IMR-90 (cell line): ENCODE measurements around the gene SIK3. TPM values are rescaled to one million over a fixed set of nuclear protein-coding genes. Genes with fewer than 3 reads are reported as not detected.

Source experiments
- ATAC-seq: fragments of 200-7000 bp; cut with Tn5 transposase; 2 replicates; pipeline ENCODE4 v1.9.1; 2020; ENCODE audit warnings: low read depth, mild to moderate bottlenecking, moderate library complexity
- BruUV-seq: library from RNA; stranded (reverse); fragments of 400-500 nt; replicated peaks from 2 replicates; lab custom pipeline; 2021; lab: Mats Ljungman, UMichigan
- CTCF ChIA-PET: fragments of 300-600 bp; formaldehyde crosslinking; extraction: SDS; loops from one replicate; lab custom pipeline; 2021; ENCODE audit warnings: antibody characterized with exemption; lab: Yijun Ruan, JAX
- POLR2A ChIA-PET: fragments of 300-600 bp; sonication (Branson Sonifier 250); formaldehyde crosslinking; loops from one replicate; lab custom pipeline; 2022; ENCODE audit warnings: antibody characterized with exemption; ENCODE audit not compliant: unreplicated experiment; lab: Charles Lee
- DNase-seq: peaks from one replicate; pipeline ENCODE4 v3.0.0; 2013
- H2AFZ ChIP-seq: replicated peaks from 2 replicates; pipeline ENCODE3; 2013; ENCODE audit warnings: low read length, mild to moderate bottlenecking; ENCODE audit not compliant: poor library complexity
- H2AK5ac ChIP-seq: 2 replicates; pipeline ENCODE4 v1.6.1; 2013; ENCODE audit warnings: low read depth, low read length, inconsistent platforms
- H2AK9ac ChIP-seq: replicated peaks from 2 replicates; pipeline ENCODE3; 2013; ENCODE audit warnings: mild to moderate bottlenecking, low read depth, low read length, moderate library complexity; ENCODE audit not compliant: poor library complexity
- H2BK120ac ChIP-seq: 2 replicates; pipeline ENCODE4 v1.6.1; 2013; ENCODE audit warnings: low read depth, low read length, inconsistent platforms
- H2BK15ac ChIP-seq: 3 replicates; pipeline ENCODE4 v1.6.1; 2013; ENCODE audit warnings: low read depth, low read length, inconsistent platforms
- H2BK20ac ChIP-seq: 2 replicates; pipeline ENCODE4 v1.6.1; 2013; ENCODE audit warnings: low read depth, mild to moderate bottlenecking, inconsistent platforms, low read length, moderate library complexity
- H2BK5ac ChIP-seq: 2 replicates; pipeline ENCODE4 v1.6.1; 2013; ENCODE audit warnings: mild to moderate bottlenecking, low read depth, low read length, inconsistent platforms; ENCODE audit not compliant: poor library complexity, severe bottlenecking
- H3K14ac ChIP-seq: replicated peaks from 2 replicates; pipeline ENCODE4 v1.6.1; 2013; ENCODE audit warnings: low read depth, low read length, inconsistent platforms
- H3K18ac ChIP-seq: 2 replicates; pipeline ENCODE4 v1.6.1; 2013; ENCODE audit warnings: low read depth, low read length, control low read depth
- H3K23ac ChIP-seq: 2 replicates; pipeline ENCODE4 v1.6.1; 2013; ENCODE audit warnings: low read depth, low read length, inconsistent platforms
- H3K27ac ChIP-seq: 2 replicates; pipeline ENCODE4 v1.5.1; 2013; ENCODE audit warnings: mild to moderate bottlenecking, control low read depth, low read length; ENCODE audit not compliant: insufficient read depth
- H3K27me3 ChIP-seq: 2 replicates; pipeline ENCODE4 v1.6.1; 2013; ENCODE audit warnings: low read length; ENCODE audit not compliant: control insufficient read depth, insufficient read depth
- H3K36me3 ChIP-seq: 2 replicates; pipeline ENCODE4 v1.6.1; 2013; ENCODE audit warnings: low read length, mixed read lengths; ENCODE audit not compliant: control insufficient read depth, insufficient read depth
- H3K4ac ChIP-seq: 2 replicates; pipeline ENCODE4 v1.6.1; 2013; ENCODE audit warnings: low read depth, low read length, inconsistent platforms
- H3K4me1 ChIP-seq: 2 replicates; pipeline ENCODE4 v1.6.1; 2013; ENCODE audit warnings: low read length, mixed read lengths; ENCODE audit not compliant: control insufficient read depth, insufficient read depth
- H3K4me2 ChIP-seq: 2 replicates; pipeline ENCODE4 v1.6.1; 2013; ENCODE audit warnings: low read depth, mild to moderate bottlenecking, control low read depth, low read length, moderate library complexity
- H3K4me3 ChIP-seq: 2 replicates; pipeline ENCODE4 v1.5.1; 2013; ENCODE audit warnings: low read depth, mild to moderate bottlenecking, control low read depth, low read length, moderate library complexity; ENCODE audit not compliant: insufficient read depth
- H3K56ac ChIP-seq: 2 replicates; pipeline ENCODE4 v1.6.1; 2013; ENCODE audit warnings: low read length, inconsistent platforms; ENCODE audit not compliant: insufficient read depth; ENCODE audit errors: extremely low read depth
- H3K79me1 ChIP-seq, 2 experiments: 2 replicates each; pipeline ENCODE4 v1.6.1; 2013; ENCODE audit warnings: low read length in 2 of 2, inconsistent platforms in 1 of 2, low read depth in 1 of 2
- H3K9ac ChIP-seq: 2 replicates; pipeline ENCODE4 v1.6.1; 2013; ENCODE audit warnings: low read depth, low read length, control low read depth
- H3K9me1 ChIP-seq: 2 replicates; pipeline ENCODE4 v1.6.1; 2013; ENCODE audit warnings: low read length, inconsistent platforms; ENCODE audit not compliant: insufficient read depth
- H3K9me3 ChIP-seq: 2 replicates; pipeline ENCODE4 v1.6.1; 2013; ENCODE audit warnings: low read length; ENCODE audit not compliant: control insufficient read depth, insufficient read depth
- H4K20me1 ChIP-seq: 2 replicates; pipeline ENCODE4 v1.6.1; 2013; ENCODE audit warnings: low read length, inconsistent platforms; ENCODE audit not compliant: insufficient read depth
- H4K5ac ChIP-seq: 2 replicates; pipeline ENCODE4 v1.6.1; 2013; ENCODE audit warnings: mild to moderate bottlenecking, low read depth, low read length, control low read depth
- H4K8ac ChIP-seq, 2 experiments: 2 replicates each; pipeline ENCODE4 v1.6.1; 2013; ENCODE audit warnings: low read depth in 2 of 2, low read length in 2 of 2, control low read depth in 1 of 2, inconsistent platforms in 1 of 2
- H4K91ac ChIP-seq: 2 replicates; pipeline ENCODE4 v1.6.1; 2013; ENCODE audit warnings: low read depth, low read length, inconsistent platforms; ENCODE audit not compliant: insufficient read depth
- BHLHE40 ChIP-seq: fragments of 150-350 bp; IDR thresholded peaks from 2 replicates; pipeline ENCODE4 v1.6.1; 2016; ENCODE audit warnings: mild to moderate bottlenecking, low read depth, low read length
- CEBPB ChIP-seq: IDR thresholded peaks from 2 replicates; pipeline ENCODE4 v1.6.1; 2012; ENCODE audit warnings: low read depth, low read length, improper control_type of control experiment
- CTCF ChIP-seq: conservative IDR thresholded peaks from 2 replicates; pipeline ENCODE4 v1.5.1; 2012; ENCODE audit warnings: mild to moderate bottlenecking, low read depth, low read length, improper control_type of control experiment
- ELK1 ChIP-seq: fragments of 150-350 bp; IDR thresholded peaks from 2 replicates; pipeline ENCODE4 v1.6.1; 2016; ENCODE audit warnings: low read depth, mild to moderate bottlenecking, low read length, moderate library complexity, borderline replicate concordance
- MAZ ChIP-seq: IDR thresholded peaks from 2 replicates; pipeline ENCODE4 v1.6.1; 2012; ENCODE audit warnings: low read depth, mild to moderate bottlenecking, low read length, improper control_type of control experiment, moderate library complexity, borderline replicate concordance
- MXI1 ChIP-seq: IDR thresholded peaks from 2 replicates; pipeline ENCODE4 v1.6.1; 2012; ENCODE audit warnings: low read depth, mild to moderate bottlenecking, low read length, moderate library complexity, borderline replicate concordance
- NFE2L2 ChIP-seq: fragments of 150-350 bp; IDR thresholded peaks from 2 replicates; pipeline ENCODE4 v1.6.1; 2016; ENCODE audit warnings: low read depth, mild to moderate bottlenecking, low read length
- POLR2A ChIP-seq: IDR thresholded peaks from 2 replicates; pipeline ENCODE4 v1.6.1; 2012; ENCODE audit warnings: mild to moderate bottlenecking, low read depth, low read length
- RAD21 ChIP-seq: IDR thresholded peaks from 2 replicates; pipeline ENCODE4 v1.6.1; 2012; ENCODE audit warnings: low read length, improper control_type of control experiment
- RCOR1 ChIP-seq: IDR thresholded peaks from 2 replicates; pipeline ENCODE4 v1.6.1; 2012; ENCODE audit warnings: mild to moderate bottlenecking, low read length, improper control_type of control experiment; ENCODE audit not compliant: insufficient replicate concordance
- RFX5 ChIP-seq: IDR thresholded peaks from 2 replicates; pipeline ENCODE4 v1.8.0; 2012; ENCODE audit warnings: low read depth, mild to moderate bottlenecking, low read length, moderate library complexity
- SMC3 ChIP-seq: fragments of 150-350 bp; IDR thresholded peaks from 2 replicates; pipeline ENCODE4 v1.6.1; 2016; ENCODE audit warnings: low read depth, mild to moderate bottlenecking, antibody characterized with exemption, low read length, moderate library complexity
- WGBS, 2 experiments: methylation state at CpG; one replicate each; pipeline versions ENCODE4 v1.1.5 to v1.1.7; 2013; ENCODE audit warnings: missing lambda C conversion rate in 2 of 2; ENCODE audit not compliant: insufficient read length in 1 of 2; ENCODE audit errors: extremely low coverage in 2 of 2; 5-methylcytosine and 5-hydroxymethylcytosine counted together
- dilution Hi-C: fragments of 300-500 bp; cut with HindIII; formaldehyde crosslinking; loops from one replicate; pipeline ENCODE4 v1.14.3; 2018; ENCODE audit warnings: low sequenced_read_pairs; ENCODE audit not compliant: unreplicated experiment
- in situ Hi-C: fragments of 300-500 bp; cut with MboI; formaldehyde crosslinking; loops from 3 replicates; pipeline ENCODE4 v1.14.3; 2019; ENCODE audit warnings: low sequenced_read_pairs, inconsistent platforms, mixed read lengths
- intact Hi-C: fragments of 100-400 bp; cut with micrococcal nuclease; formaldehyde crosslinking; loops from 2 replicates; pipeline ENCODE4 v1.10.0; 2022
- polyA plus RNA-seq, 3 experiments: library from polyadenylated mRNA; depleted of rRNA; stranded (reverse); fragments of >200 nt; gene quantifications; 2 replicates each; pipeline ENCODE4 v1.2.3, GENCODE V29; 2012; ENCODE audit warnings: low replicate concordance in 1 of 3
- total RNA-seq: library from RNA; depleted of rRNA; stranded (reverse); fragments of >200 nt; gene quantifications from 2 replicates; pipeline ENCODE4 v1.2.3, GENCODE V29; 2012

SIK3 gene
- total and polyA plus RNA-seq, 2 of the 4 experiments (the other 2 are of a cell fraction) = 8.2 to 9.1 TPM

GRCh38 chr11:116930586-116930985 is 167.6 kb downstream of the SIK3 start:
- no peak overlapping the region for H3K14ac ChIP-seq
- no peak overlapping the region for H4K91ac ChIP-seq
- no peak overlapping the region for H2AK5ac ChIP-seq
- H2BK120ac ChIP-seq = no peak overlapping the region
- H4K20me1 ChIP-seq = peaks cover 3% of the 10 kb centered on the region; the same call in 1 of the 2 replicates
- intact Hi-C loops = no loop called here
- peak overlapping the region; percentile 60 for H3K4me2 ChIP-seq
- H3K79me1 ChIP-seq = peaks cover 3 to 17% of the 10 kb centered on the region in 2 experiments; a peak in 3 of 4 replicates
- H3K9ac ChIP-seq = no peak overlapping the region
- no peaks in the 10 kb centered on the region; the same call in 1 of the 2 replicates for H3K36me3 ChIP-seq
- dilution Hi-C loops = no loop called here
- no peaks in the 10 kb centered on the region for H3K27me3 ChIP-seq
- H3K9me3 ChIP-seq = no peaks in the 10 kb centered on the region
- TF ChIP-seq CEBPB (no peak), CTCF (no peak), NFE2L2 (no peak), MAZ (no peak), RCOR1 (no peak), POLR2A (no peak), ELK1 (no peak), RAD21 (no peak), RFX5 (no peak), SMC3 (no peak), BHLHE40 (no peak), MXI1 (no peak)
- CTCF ChIA-PET = interaction anchor here (0.5 to 1.1 kb wide), 3 partner anchors 13 to 95 kb away, joined by 3 read pairs; no protein-coding TSS in a partner anchor
- H3K9me1 ChIP-seq = no peaks in the 10 kb centered on the region; the same call in 1 of the 2 replicates
- ATAC-seq = peak; percentile 9; the same call in 1 of the 2 replicates
- H4K5ac ChIP-seq = no peak overlapping the region
- no peak overlapping the region for H2AFZ ChIP-seq
- no peak overlapping the region for H2BK15ac ChIP-seq
- H3K23ac ChIP-seq = no peak overlapping the region
- DNase-seq = no peak
- no peak overlapping the region for H3K4ac ChIP-seq
- POLR2A ChIA-PET = interaction anchor here (0.6 kb wide), 1 partner anchor 1792 kb away, joined by 26 read pairs; no protein-coding TSS in a partner anchor
- H3K4me1 ChIP-seq = peaks cover 14% of the 10 kb centered on the region
- no peak overlapping the region for H3K4me3 ChIP-seq
- in situ Hi-C loops = no loop called here
- WGBS, 2 experiments = 50% methylated on average over 1 of the region's 2 CpGs; no CpG with 5 or more reads in 1 of the 2 experiments
- no peak overlapping the region for H3K18ac ChIP-seq
- H4K8ac ChIP-seq = no peak overlapping the region
- H2AK9ac ChIP-seq = no peak overlapping the region
- no peak overlapping the region for H3K56ac ChIP-seq
- H2BK5ac ChIP-seq = peak overlapping the region; percentile 2
- no peak overlapping the region for H2BK20ac ChIP-seq
- no peak overlapping the region for H3K27ac ChIP-seq
- no TSS peak for BruUV-seq
